ENCODE data around the gene TMEM203. TPM values are rescaled to one million over a fixed set of nuclear protein-coding genes. Genes with fewer than 3 reads are reported as not detected.

TMEM203 gene
- total RNA-seq (2022; extraction: Qiagen RNA extraction; ENCODE audit: low read depth): 29.5 to 49.4 TPM (median 47.9 TPM) in 5 replicates

GRCh38 chr9:137205126-137206069 lies at the start of gene TMEM203, which contains the start of gene NDOR1:
Gene TMEM203 (minus strand): TSS chr9:137205648. CDS start chr9:137205414, 234 bp downstream.
Gene NDOR1 (plus strand): TSS chr9:137205700. CDS start chr9:137205778, 78 bp downstream.

GRCh38 chr9:137254624-137255447 lies 49.4 kb upstream of the TMEM203 start, which contains the start of gene NELFB:
Gene NELFB (plus strand): TSS chr9:137255327.

GRCh38 chr9:137251194-137251461 lies 45.7 kb upstream of the TMEM203 start, which contains the start of gene STPG3:
Gene STPG3 (plus strand): TSS chr9:137251286. CDS start chr9:137251287, 1 bp downstream.

GRCh38 chr9:137240841-137241489 lies 35.5 kb upstream of the TMEM203 start, which contains the start of gene TUBB4B:
Gene TUBB4B (plus strand): TSS chr9:137241287. CDS start chr9:137241361, 74 bp downstream.

GRCh38 chr9:137230705-137231371 lies 25.4 kb upstream of the TMEM203 start, which contains the start of gene SLC34A3:
Gene SLC34A3 (plus strand): TSS chr9:137230901. CDS start chr9:137231703, 802 bp downstream.

GRCh38 chr9:137227054-137227852 lies 21.8 kb upstream of the TMEM203 start, which contains the start of gene RNF224:
Gene RNF224 (plus strand): TSS chr9:137227502. CDS start chr9:137228336, 834 bp downstream.

GRCh38 chr9:137224830-137225694 lies 19.6 kb upstream of the TMEM203 start, which contains the start of gene CYSRT1:
Gene CYSRT1 (plus strand): TSS chr9:137225174. CDS start chr9:137225622, 448 bp downstream.

GRCh38 chr9:137222190-137223077 lies 17.0 kb upstream of the TMEM203 start, which contains the start of gene RNF208:
Gene RNF208 (minus strand): TSS chr9:137222240. CDS start chr9:137221212, 1,028 bp downstream.

GRCh38 chr9:137200311-137201204 lies 4.9 kb downstream of the TMEM203 start, which contains the start of gene TPRN:
Gene TPRN (minus strand): TSS chr9:137200741. CDS start chr9:137200711, 30 bp downstream.

GRCh38 chr9:137188490-137189296 lies 16.8 kb downstream of the TMEM203 start, which contains the start of the genes ANAPC2 and SSNA1:
Gene ANAPC2 (minus strand): TSS chr9:137188560. CDS start chr9:137188532, 28 bp downstream.
Gene SSNA1 (plus strand): TSS chr9:137188676. CDS start chr9:137188727, 51 bp downstream.

GRCh38 chr9:137169896-137170358 lies 35.5 kb downstream of the TMEM203 start, which contains the start of gene LRRC26:
Gene LRRC26 (minus strand): TSS chr9:137170051. CDS start chr9:137169943, 108 bp downstream.

